BLaER1 (cell line): ENCODE measurements around the gene SERF2.
A peak's percentile ranks its signal among the peaks of the same experiment; 100 is the strongest.
"Not testable (repeated sequence)": the region's sequence is repeated elsewhere in the genome, so short reads cannot be mapped to it uniquely, and the experiment has no call there.

Experiments used
- H3K27ac ChIP-seq: shearing (Covaris generic); formaldehyde crosslinking; 2 replicates; pipeline ENCODE4 v1.8.1; 2022
- H3K27me3 ChIP-seq: shearing (Covaris generic); formaldehyde crosslinking; 2 replicates; pipeline ENCODE4 v1.8.1; 2022
- H3K36me3 ChIP-seq: shearing (Covaris generic); formaldehyde crosslinking; 2 replicates; pipeline ENCODE4 v1.8.1; 2022
- H3K4me1 ChIP-seq: shearing (Covaris generic); formaldehyde crosslinking; 2 replicates; pipeline ENCODE4 v1.8.1; 2022
- H3K4me2 ChIP-seq: shearing (Covaris generic); formaldehyde crosslinking; 2 replicates; pipeline ENCODE4 v1.8.1; 2022
- H3K4me3 ChIP-seq: shearing (Covaris generic); formaldehyde crosslinking; 2 replicates; pipeline ENCODE4 v1.8.1; 2022
- H3K9ac ChIP-seq: shearing (Covaris generic); formaldehyde crosslinking; 2 replicates; pipeline ENCODE4 v1.8.1; 2022
- H3K9me3 ChIP-seq: shearing (Covaris generic); formaldehyde crosslinking; 2 replicates; pipeline ENCODE4 v1.8.1; 2022
- H4K20me1 ChIP-seq: shearing (Covaris generic); formaldehyde crosslinking; 2 replicates; pipeline ENCODE4 v1.8.1; 2022
- Cebpa-rat ChIP-seq: shearing (Covaris generic); IDR thresholded peaks from 2 replicates; pipeline ENCODE4 v1.8.1; 2022

Gene SERF2

GRCh38 chr15:43828061-43828657, 36.0 kb downstream of the SERF2 start:
- peaks cover 22% of the 10 kb centered on the region; the same call in 1 of the 2 replicates for H3K36me3 ChIP-seq
- H3K27ac ChIP-seq, result peak overlapping the region; percentile 84; the same call in 1 of the 2 replicates
- peak overlapping the region; percentile 85 for H3K9ac ChIP-seq
- TF ChIP-seq Cebpa-rat, result no peak
- H3K4me1 ChIP-seq, result peaks cover 82% of the 10 kb centered on the region
- peaks cover 13% of the 10 kb centered on the region for H4K20me1 ChIP-seq
- no peaks in the 10 kb centered on the region for H3K9me3 ChIP-seq
- no peaks in the 10 kb centered on the region for H3K27me3 ChIP-seq
- peak overlapping the region; percentile 76 for H3K4me3 ChIP-seq
- peak overlapping the region; percentile 82 for H3K4me2 ChIP-seq

GRCh38 chr15:43829951-43830540, 37.9 kb downstream of the SERF2 start:
- H3K4me3 ChIP-seq, H3K9me3 ChIP-seq, H3K27ac ChIP-seq, H3K9ac ChIP-seq, H3K27me3 ChIP-seq: not testable (repeated sequence)
- peaks cover 72% of the 10 kb centered on the region for H3K4me1 ChIP-seq
- H3K36me3 ChIP-seq, result peaks cover 37% of the 10 kb centered on the region
- H4K20me1 ChIP-seq, result peaks cover 13% of the 10 kb centered on the region; the same call in 1 of the 2 replicates
- H3K4me2 ChIP-seq, result peak overlapping the region; percentile 82

GRCh38 chr15:43830691-43831275, 38.7 kb downstream of the SERF2 start:
- Histone ChIP-seq H3K4me1 (peaks cover 66% of the 10 kb centered on the region), H3K27ac (peak overlapping the region; percentile 46; the same call in 1 of the 2 replicates), H4K20me1 (peaks cover 13% of the 10 kb centered on the region; the same call in 1 of the 2 replicates), H3K36me3 (peaks cover 45% of the 10 kb centered on the region), H3K4me2 (peak overlapping the region; percentile 82)
- not testable (repeated sequence) for H3K9me3 ChIP-seq, H3K4me3 ChIP-seq, H3K9ac ChIP-seq, H3K27me3 ChIP-seq

GRCh38 chr15:43831519-43832052, 39.5 kb downstream of the SERF2 start:
- peaks cover 53% of the 10 kb centered on the region for H3K36me3 ChIP-seq
- not testable (repeated sequence) for H3K9me3 ChIP-seq, H3K4me3 ChIP-seq, H3K9ac ChIP-seq, H3K27me3 ChIP-seq, H3K27ac ChIP-seq
- peak overlapping the region; percentile 82; the same call in 1 of the 2 replicates for H3K4me2 ChIP-seq
- H3K4me1 ChIP-seq, result peaks cover 60% of the 10 kb centered on the region
- H4K20me1 ChIP-seq, result peaks cover 13% of the 10 kb centered on the region; the same call in 1 of the 2 replicates

DNA sequence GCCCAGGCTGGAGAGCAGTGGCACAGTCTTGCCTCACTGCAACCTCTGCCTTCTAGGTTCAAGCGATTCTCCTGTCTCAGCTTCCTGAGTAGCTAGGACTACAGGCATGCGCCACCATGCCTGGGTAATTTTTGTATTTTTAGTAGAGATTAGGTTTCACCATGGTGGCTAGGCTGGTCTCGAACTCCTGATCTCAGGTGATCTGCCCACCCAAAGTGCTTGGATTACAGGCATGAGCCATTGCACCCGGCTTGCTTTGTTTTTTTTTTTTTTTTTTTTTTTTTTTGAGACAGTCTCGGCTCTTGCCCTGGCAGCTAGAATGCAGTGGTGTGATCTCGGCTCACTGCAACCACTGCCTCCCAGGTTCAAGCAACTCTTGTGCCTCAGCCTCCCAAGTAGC, 40.4 kb downstream of the SERF2 start:
- peaks cover 62% of the 10 kb centered on the region for H3K36me3 ChIP-seq
- peak overlapping the region; percentile 16; the same call in 1 of the 2 replicates for H3K4me2 ChIP-seq
- H3K27me3 ChIP-seq, H3K4me3 ChIP-seq, H3K9me3 ChIP-seq, H3K9ac ChIP-seq, H3K27ac ChIP-seq: not testable (repeated sequence)
- peaks cover 13% of the 10 kb centered on the region; the same call in 1 of the 2 replicates for H4K20me1 ChIP-seq
- H3K4me1 ChIP-seq, result peaks cover 54% of the 10 kb centered on the region

DNA sequence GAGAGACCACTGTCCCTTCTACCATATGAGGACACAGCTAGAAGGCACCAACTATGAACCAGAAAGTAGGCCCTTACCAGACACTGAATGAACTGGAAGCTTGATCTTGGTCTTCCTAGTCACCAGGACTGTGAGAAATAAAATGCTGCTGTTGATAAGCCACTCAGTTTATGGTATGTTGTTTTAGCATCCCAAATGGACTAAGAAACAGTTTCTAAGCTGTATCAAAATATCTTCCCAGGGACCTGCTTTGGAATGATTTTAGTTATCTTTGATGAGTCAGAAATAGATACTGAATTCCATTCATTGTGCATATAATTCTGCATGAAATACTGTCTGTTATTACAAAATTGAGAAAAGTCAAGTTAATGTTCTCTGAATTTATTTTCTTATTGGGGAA, 53.3 kb downstream of the SERF2 start:
- Histone ChIP-seq H3K36me3 (peaks cover 91% of the 10 kb centered on the region), H4K20me1 (no peaks in the 10 kb centered on the region), H3K4me2 (no peak overlapping the region), H3K27me3 (no peaks in the 10 kb centered on the region), H3K4me1 (no peaks in the 10 kb centered on the region), H3K9me3 (no peaks in the 10 kb centered on the region), H3K9ac (no peak overlapping the region), H3K4me3 (no peak overlapping the region), H3K27ac (no peak overlapping the region)
- no peak for TF ChIP-seq Cebpa-rat
